Raji (cell line): ENCODE results near the gene NOTCH2.

Source experiments
- POLR2A ChIP-seq: IDR thresholded peaks from 2 replicates; pipeline ENCODE4 v1.6.1; 2011; ENCODE audit warnings: low read depth, low read length, control low read depth; ENCODE audit not compliant: insufficient read depth

NOTCH2 gene

GRCh38 chr1:119941392-119941791, 128.1 kb downstream of the NOTCH2 start:
- no peak for TF ChIP-seq POLR2A

GRCh38 chr1:119940697-119941096, 128.8 kb downstream of the NOTCH2 start:
- TF ChIP-seq POLR2A = no peak

GRCh38 chr1:119937198-119937597, 132.3 kb downstream of the NOTCH2 start:
- TF ChIP-seq POLR2A = no peak

DNA sequence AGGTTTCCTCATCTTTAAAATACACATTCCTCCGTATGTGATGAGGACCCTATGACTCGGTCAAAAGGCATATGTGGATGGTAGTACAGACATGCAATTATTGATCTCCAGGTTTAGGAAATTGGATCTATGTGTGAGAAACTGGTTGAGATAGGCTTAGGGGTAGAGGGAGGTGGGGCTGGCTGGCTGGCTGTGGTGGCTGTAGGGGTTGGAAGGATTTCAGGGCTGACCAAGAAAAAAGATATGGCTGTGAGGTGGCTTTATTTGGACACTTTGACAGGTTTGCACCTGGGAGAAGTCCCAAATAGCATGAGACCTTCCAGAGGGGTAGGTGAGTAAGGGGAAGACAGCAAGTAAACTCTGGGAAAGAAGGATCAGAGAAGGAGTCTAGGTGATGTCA, 133.5 kb downstream of the NOTCH2 start:
- no peak for TF ChIP-seq POLR2A

DNA sequence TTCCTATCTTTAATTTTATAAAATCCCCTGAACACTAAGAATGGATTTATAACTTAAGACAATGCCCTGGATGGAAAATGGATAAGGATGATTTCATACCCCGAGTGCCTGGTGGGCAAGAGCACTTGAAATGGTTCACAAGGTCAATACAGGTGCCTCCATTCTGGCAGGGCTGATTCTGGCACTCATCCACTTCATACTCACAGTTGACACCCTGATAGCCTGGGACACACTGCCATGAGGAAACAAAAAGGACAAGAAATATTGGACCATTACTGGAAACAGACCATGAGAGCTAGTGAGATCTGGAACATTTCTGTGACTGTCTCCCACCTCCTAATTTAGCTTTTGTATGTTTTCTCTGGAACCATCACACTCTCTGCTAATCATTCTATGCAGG, 134.1 kb downstream of the NOTCH2 start:
- TF ChIP-seq POLR2A = no peak

DNA sequence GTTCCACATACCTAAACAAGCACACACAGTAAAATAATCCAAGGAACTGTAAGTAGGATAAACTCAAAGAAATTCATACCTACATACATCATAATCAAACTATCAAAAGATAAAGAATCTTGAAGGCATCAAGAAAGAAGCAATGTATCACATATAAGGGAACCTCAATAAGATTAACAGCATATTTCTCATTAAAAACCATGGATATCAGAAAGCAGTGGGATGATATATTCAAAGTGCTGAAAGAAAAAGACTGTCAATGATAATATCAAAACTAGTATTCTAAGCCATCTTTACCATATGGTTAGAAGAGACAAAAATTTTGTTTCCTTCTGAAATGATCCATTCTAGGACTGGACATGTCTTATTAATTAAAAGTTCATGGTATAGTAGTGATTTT, 136.1 kb downstream of the NOTCH2 start:
- TF ChIP-seq POLR2A = no peak

GRCh38 chr1:119929643-119930315, 139.7 kb downstream of the NOTCH2 start:
- no peak for TF ChIP-seq POLR2A

- TF ChIP-seq POLR2A = no peak
These were observed 142.9 kb downstream of the NOTCH2 start for GRCh38 chr1:119926553-119926952.

GRCh38 chr1:119924948-119925898, 144.2 kb downstream of the NOTCH2 start:
- TF ChIP-seq POLR2A = no peak

- TF ChIP-seq POLR2A = no peak
These were observed 149.1 kb downstream of the NOTCH2 start for GRCh38 chr1:119920104-119920968.

DNA sequence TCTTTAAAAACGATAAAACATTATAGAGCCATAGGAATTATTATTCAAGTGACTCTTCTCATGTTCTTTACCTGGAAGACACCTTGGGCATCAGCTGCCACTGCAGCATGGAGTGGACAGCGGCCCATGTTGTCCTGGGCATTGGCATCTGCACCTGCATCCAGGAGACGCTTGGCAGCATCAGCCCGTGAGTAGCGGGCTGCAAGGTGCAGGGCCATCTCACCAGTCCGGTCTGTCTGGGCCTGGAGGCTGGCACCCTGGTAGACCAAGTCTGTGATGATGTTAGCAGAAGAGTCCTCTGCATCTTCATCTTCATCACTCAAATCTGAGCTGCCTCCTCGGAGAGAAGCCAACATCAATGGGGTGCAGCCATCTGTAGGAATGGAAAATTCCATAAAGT, 150.2 kb downstream of the NOTCH2 start:
- no peak for TF ChIP-seq POLR2A

GRCh38 chr1:119918301-119918700, 151.2 kb downstream of the NOTCH2 start:
- TF ChIP-seq POLR2A = no peak

DNA sequence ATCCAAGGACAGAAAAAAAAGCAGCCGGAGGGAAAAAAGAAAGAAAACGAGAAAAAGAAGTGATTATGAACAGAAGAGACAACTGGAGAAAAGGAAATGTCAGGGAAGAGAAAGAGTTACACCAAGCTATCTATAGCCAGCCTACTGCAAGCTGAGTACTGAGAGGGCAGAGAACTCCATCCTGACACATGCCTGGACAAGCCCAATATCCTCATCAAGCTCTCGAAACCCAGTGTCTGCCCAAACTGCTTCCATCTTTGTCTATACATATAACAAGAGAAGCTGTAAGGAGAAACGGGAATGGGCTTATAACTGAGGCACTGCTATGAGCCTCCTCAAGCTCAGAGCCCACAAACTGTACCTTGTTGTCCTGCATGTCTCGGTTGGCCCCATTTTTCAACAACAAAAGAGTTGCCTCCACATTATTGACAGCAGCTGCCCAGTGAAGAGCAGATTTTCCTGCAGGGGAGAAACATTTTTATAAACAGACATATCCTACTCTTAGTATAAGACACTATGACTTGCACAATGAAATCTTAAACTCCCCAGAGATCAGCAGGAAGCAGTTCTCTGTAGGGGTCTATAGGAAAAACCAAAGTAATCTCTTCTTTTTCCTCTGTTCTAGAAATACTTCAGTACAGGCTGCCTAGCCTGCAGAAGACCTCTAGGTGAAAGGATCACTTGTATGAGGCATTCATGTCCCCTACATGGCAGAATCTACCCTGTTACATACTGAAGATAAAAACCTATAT, 152.0 kb downstream of the NOTCH2 start:
- no peak for TF ChIP-seq POLR2A

DNA sequence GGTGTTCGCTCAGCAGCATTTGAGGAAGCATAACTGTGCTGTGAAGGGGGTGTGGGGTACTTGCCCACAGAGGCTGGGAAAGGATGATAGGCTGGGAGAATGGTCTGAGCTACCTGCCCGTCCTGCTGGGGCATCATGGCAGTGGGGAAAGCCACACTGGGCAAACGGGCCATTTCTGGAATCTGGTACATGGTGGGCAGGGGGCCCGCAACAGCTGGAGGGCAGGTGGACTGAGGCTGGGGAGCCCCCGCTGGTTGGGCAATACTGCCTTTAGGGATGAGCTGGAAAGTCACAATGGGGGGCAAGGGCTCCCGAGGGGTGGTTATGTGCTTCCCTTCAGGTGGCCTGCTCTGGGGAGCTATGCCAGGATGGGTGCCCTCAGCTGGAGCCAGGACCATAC, 153.9 kb downstream of the NOTCH2 start:
- TF ChIP-seq POLR2A = no peak

- no peak for TF ChIP-seq POLR2A
These were observed 155.4 kb downstream of the NOTCH2 start for GRCh38 chr1:119914071-119914470.
